HepG2 (cell line): Measurements from ENCODE around the gene GEMIN2. TPM values are rescaled to one million over a fixed set of nuclear protein-coding genes. Genes with fewer than 3 reads are reported as not detected.
A peak's percentile ranks its signal among the peaks of the same experiment; 100 is the strongest.

Experiments used
- CBX1 ChIP-seq: IDR thresholded peaks from one replicate; pipeline ENCODE4 v1.6.1; 2016; ENCODE audit warnings: antibody characterized with exemption, low read depth
- FOXO1 ChIP-seq: sonication (generic); formaldehyde crosslinking; IDR thresholded peaks from 2 replicates; pipeline ENCODE4 v1.4.0; 2020; ENCODE audit warnings: missing genetic modification reagents
- HOXA3 ChIP-seq: sonication (generic); formaldehyde crosslinking; IDR thresholded peaks from 2 replicates; pipeline ENCODE4 v1.5.0; 2020; ENCODE audit warnings: missing genetic modification reagents
- MED8 ChIP-seq: sonication (generic); formaldehyde crosslinking; IDR thresholded peaks from 2 replicates; pipeline ENCODE4 v1.8.1; 2023; ENCODE audit warnings: mild to moderate bottlenecking, missing genetic modification reagents; ENCODE audit not compliant: insufficient replicate concordance
- MEIS1 ChIP-seq: sonication (generic); formaldehyde crosslinking; IDR thresholded peaks from 2 replicates; pipeline ENCODE4 v1.9.0; 2021; ENCODE audit warnings: mild to moderate bottlenecking, missing genetic modification reagents, moderate library complexity, borderline replicate concordance
- NR2F1 ChIP-seq, 2 experiments: fragments of 450-650 bp in 1 of 2; formaldehyde crosslinking in 1 of 2; IDR thresholded peaks; 2 replicates each; pipeline versions ENCODE4 v1.5.0 to v1.6.1; 2016 to 2020; ENCODE audit warnings: mild to moderate bottlenecking in 1 of 2, missing compliant biosample characterization in 1 of 2, missing genetic modification reagents in 1 of 2, moderate library complexity in 1 of 2
- NR3C1 ChIP-seq: sonication (generic); formaldehyde crosslinking; IDR thresholded peaks from 2 replicates; pipeline ENCODE4 v1.4.0; 2020; ENCODE audit warnings: missing genetic modification reagents
- PHF8 ChIP-seq: sonication (generic); formaldehyde crosslinking; IDR thresholded peaks from 2 replicates; pipeline ENCODE4 v1.5.0; 2020; ENCODE audit warnings: missing genetic modification reagents
- SRSF9 ChIP-seq: fragments of 200-400 bp; formaldehyde crosslinking; IDR thresholded peaks from 2 replicates; pipeline ENCODE4 v1.6.1; 2018; ENCODE audit warnings: borderline replicate concordance, mild to moderate bottlenecking, low read depth, low read length; ENCODE audit not compliant: insufficient read depth, poor library complexity, severe bottlenecking
- TEAD2 ChIP-seq: sonication (generic); formaldehyde crosslinking; IDR thresholded peaks from 2 replicates; pipeline ENCODE4 v1.9.0; 2021; ENCODE audit warnings: missing genetic modification reagents
- TRIM24 ChIP-seq: sonication (generic); formaldehyde crosslinking; IDR thresholded peaks from 2 replicates; pipeline ENCODE4 v1.8.0; 2022; ENCODE audit warnings: mild to moderate bottlenecking, missing genetic modification reagents
- ZKSCAN5 ChIP-seq: sonication (generic); formaldehyde crosslinking; IDR thresholded peaks from 2 replicates; pipeline ENCODE4 v1.5.1; 2020; ENCODE audit warnings: mild to moderate bottlenecking, missing genetic modification reagents
- ZNF17 ChIP-seq: sonication (generic); formaldehyde crosslinking; IDR thresholded peaks from 2 replicates; pipeline ENCODE4 v1.5.0; 2020; ENCODE audit warnings: mild to moderate bottlenecking, missing genetic modification reagents
- ZNF451 ChIP-seq: sonication (generic); formaldehyde crosslinking; IDR thresholded peaks from 2 replicates; pipeline ENCODE4 v1.5.0; 2020; ENCODE audit warnings: mild to moderate bottlenecking, missing genetic modification reagents
- ZNF460 ChIP-seq: sonication (generic); formaldehyde crosslinking; IDR thresholded peaks from 2 replicates; pipeline ENCODE4 v1.5.1; 2020; ENCODE audit warnings: missing genetic modification reagents, mild to moderate bottlenecking, borderline replicate concordance
- polyA plus RNA-seq, 8 experiments: library from polyadenylated mRNA; depleted of rRNA in 3 of 8; stranded (reverse) in 7 of 8; unstranded in 1 of 8; fragments of >200 nt; fragmentation: Illumina TruSeq in 4 of 8; extraction: Trizol in 4 of 8; gene quantifications; 2 replicates each; pipeline versions ENCODE4 v1.2.1 to v1.2.3, GENCODE V29; 2011 to 2016; ENCODE audit warnings: low read depth in 4 of 8, missing spikeins in 1 of 8, mixed read lengths in 1 of 8; ENCODE audit not compliant: insufficient read depth in 1 of 8
- total RNA-seq, 5 experiments: library from RNA; depleted of rRNA; stranded (reverse); fragments of >200 nt; fragmentation: Illumina TruSeq; extraction: Trizol; gene quantifications; 2 replicates each; pipeline ENCODE4 v1.2.3, GENCODE V29; 2016; ENCODE audit warnings: low read depth in 1 of 5
- TF ChIP-seq, protein P1 (sequence below): sonication (generic); formaldehyde crosslinking; IDR thresholded peaks from 2 replicates; pipeline ENCODE4 v1.9.0; 2021; ENCODE audit warnings: missing genetic modification reagents, borderline replicate concordance
- TF ChIP-seq, protein P2 (sequence below): sonication (generic); formaldehyde crosslinking; IDR thresholded peaks from 2 replicates; pipeline ENCODE4 v1.4.0; 2020; ENCODE audit warnings: missing genetic modification reagents
- TF ChIP-seq, protein P3 (sequence below): sonication (generic); formaldehyde crosslinking; IDR thresholded peaks from 2 replicates; pipeline ENCODE4 v1.4.0; 2020; ENCODE audit warnings: low read depth, mild to moderate bottlenecking, missing genetic modification reagents
- TF ChIP-seq, protein P4 (sequence below): sonication (generic); formaldehyde crosslinking; IDR thresholded peaks from 2 replicates; pipeline ENCODE4 v1.4.0; 2020; ENCODE audit warnings: mild to moderate bottlenecking, missing genetic modification reagents

Gene GEMIN2
- total and polyA plus RNA-seq, 2 of the 13 experiments (the other 11 are each of a cell fraction or from before 2014, with no cell fraction given), result 54.8 to 110 TPM

DNA sequence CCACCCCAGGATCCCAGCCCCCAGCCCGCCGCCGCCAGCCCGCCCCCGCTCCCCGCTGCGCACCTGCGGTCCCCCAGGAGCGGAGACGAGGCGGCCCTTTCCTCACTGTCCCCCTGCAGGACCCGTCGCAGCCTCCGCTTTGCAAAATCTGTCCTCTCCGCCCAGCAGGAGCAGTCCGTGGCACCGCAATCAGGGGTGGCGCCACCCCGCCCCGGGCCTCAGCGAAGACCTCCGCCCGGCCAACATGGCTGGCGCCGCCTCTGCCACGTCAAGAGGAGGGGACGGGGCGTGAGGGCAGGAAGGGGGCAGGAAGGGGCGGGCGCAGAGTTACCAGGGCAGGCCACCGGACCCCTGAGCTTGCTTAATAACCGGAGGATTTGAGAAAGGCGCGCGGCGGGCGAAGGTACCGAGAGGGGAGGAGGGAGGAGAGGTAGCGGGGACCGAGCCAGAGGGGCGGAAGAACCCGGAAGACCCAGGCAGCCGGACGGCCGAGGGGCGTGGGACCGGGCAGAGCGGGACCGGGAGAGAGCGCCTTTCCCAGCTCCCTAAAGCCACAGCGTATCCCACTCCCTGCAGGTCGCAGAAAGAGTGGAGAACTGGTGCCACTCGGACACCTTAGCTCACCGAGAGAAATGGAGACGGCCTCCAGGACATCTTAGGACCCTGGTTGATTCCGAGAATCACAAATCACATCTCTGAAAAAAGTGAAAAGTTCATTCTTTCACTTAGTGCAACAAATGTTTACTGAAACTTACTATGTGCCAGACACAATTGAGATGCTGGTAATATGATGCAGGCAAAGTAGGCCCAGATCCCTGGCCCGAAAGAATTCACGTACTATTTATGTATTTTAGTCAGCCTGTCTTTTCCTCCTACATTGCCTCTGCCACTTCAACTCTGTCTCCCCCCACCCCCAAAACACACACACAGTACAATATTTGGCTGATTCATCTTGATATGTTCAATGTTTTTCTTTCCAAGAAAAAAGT lies 10.9 kb upstream of the GEMIN2 start, which contains the start of gene SEC23A (continued):
- TF ChIP-seq ZKSCAN5 (CRISPR knock-in tag), result peak; percentile 18; the same call in 1 of the 2 replicates
- TF ChIP-seq, protein P1, sequence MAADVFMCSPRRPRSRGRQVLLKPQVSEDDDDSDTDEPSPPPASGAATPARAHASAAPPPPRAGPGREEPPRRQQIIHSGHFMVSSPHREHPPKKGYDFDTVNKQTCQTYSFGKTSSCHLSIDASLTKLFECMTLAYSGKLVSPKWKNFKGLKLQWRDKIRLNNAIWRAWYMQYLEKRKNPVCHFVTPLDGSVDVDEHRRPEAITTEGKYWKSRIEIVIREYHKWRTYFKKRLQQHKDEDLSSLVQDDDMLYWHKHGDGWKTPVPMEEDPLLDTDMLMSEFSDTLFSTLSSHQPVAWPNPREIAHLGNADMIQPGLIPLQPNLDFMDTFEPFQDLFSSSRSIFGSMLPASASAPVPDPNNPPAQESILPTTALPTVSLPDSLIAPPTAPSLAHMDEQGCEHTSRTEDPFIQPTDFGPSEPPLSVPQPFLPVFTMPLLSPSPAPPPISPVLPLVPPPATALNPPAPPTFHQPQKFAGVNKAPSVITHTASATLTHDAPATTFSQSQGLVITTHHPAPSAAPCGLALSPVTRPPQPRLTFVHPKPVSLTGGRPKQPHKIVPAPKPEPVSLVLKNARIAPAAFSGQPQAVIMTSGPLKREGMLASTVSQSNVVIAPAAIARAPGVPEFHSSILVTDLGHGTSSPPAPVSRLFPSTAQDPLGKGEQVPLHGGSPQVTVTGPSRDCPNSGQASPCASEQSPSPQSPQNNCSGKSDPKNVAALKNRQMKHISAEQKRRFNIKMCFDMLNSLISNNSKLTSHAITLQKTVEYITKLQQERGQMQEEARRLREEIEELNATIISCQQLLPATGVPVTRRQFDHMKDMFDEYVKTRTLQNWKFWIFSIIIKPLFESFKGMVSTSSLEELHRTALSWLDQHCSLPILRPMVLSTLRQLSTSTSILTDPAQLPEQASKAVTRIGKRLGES (CRISPR knock-in tag), result peak; percentile 41
- peak; percentile 99 for TF ChIP-seq MED8 (CRISPR knock-in tag)
- TF ChIP-seq, protein P2, sequence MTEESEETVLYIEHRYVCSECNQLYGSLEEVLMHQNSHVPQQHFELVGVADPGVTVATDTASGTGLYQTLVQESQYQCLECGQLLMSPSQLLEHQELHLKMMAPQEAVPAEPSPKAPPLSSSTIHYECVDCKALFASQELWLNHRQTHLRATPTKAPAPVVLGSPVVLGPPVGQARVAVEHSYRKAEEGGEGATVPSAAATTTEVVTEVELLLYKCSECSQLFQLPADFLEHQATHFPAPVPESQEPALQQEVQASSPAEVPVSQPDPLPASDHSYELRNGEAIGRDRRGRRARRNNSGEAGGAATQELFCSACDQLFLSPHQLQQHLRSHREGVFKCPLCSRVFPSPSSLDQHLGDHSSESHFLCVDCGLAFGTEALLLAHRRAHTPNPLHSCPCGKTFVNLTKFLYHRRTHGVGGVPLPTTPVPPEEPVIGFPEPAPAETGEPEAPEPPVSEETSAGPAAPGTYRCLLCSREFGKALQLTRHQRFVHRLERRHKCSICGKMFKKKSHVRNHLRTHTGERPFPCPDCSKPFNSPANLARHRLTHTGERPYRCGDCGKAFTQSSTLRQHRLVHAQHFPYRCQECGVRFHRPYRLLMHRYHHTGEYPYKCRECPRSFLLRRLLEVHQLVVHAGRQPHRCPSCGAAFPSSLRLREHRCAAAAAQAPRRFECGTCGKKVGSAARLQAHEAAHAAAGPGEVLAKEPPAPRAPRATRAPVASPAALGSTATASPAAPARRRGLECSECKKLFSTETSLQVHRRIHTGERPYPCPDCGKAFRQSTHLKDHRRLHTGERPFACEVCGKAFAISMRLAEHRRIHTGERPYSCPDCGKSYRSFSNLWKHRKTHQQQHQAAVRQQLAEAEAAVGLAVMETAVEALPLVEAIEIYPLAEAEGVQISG, result peak; percentile 97
- 0 out of 2 replicates have a peak, but pooled peaks have one; percentile 64 for TF ChIP-seq NR3C1 (CRISPR knock-in tag)
- TF ChIP-seq ZNF451 (CRISPR knock-in tag), result peak; percentile 98
- no peak for TF ChIP-seq ZNF17 (CRISPR knock-in tag)
- TF ChIP-seq TEAD2 (CRISPR knock-in tag), result peak; percentile 91; the same call in 1 of the 2 replicates
- TF ChIP-seq SRSF9, result no peak
- peak; percentile 70 for TF ChIP-seq TRIM24 (CRISPR knock-in tag)
- TF ChIP-seq, protein P3, sequence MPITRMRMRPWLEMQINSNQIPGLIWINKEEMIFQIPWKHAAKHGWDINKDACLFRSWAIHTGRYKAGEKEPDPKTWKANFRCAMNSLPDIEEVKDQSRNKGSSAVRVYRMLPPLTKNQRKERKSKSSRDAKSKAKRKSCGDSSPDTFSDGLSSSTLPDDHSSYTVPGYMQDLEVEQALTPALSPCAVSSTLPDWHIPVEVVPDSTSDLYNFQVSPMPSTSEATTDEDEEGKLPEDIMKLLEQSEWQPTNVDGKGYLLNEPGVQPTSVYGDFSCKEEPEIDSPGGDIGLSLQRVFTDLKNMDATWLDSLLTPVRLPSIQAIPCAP, result peak; percentile 48
- peak; percentile 89 for TF ChIP-seq FOXO1 (CRISPR knock-in tag)
- peak; percentile 98 for TF ChIP-seq MEIS1 (CRISPR knock-in tag)
- TF ChIP-seq, protein P4, sequence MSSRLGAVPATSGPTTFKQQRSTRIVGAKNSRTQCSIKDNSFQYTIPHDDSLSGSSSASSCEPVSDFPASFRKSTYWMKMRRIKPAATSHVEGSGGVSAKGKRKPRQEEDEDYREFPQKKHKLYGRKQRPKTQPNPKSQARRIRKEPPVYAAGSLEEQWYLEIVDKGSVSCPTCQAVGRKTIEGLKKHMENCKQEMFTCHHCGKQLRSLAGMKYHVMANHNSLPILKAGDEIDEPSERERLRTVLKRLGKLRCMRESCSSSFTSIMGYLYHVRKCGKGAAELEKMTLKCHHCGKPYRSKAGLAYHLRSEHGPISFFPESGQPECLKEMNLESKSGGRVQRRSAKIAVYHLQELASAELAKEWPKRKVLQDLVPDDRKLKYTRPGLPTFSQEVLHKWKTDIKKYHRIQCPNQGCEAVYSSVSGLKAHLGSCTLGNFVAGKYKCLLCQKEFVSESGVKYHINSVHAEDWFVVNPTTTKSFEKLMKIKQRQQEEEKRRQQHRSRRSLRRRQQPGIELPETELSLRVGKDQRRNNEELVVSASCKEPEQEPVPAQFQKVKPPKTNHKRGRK, result peak; percentile 89
- peak; percentile 47 to 74; a peak in 1 of 4 replicates for TF ChIP-seq NR2F1 (CRISPR knock-in tag; IDR thresholded peaks at IDR 0.05)
- peak; percentile 99 for TF ChIP-seq HOXA3 (CRISPR knock-in tag)
- peak; percentile 99 for TF ChIP-seq PHF8 (CRISPR knock-in tag)
- peak; percentile 99 for TF ChIP-seq CBX1
- peak; percentile 74; the same call in 1 of the 2 replicates for TF ChIP-seq ZNF460 (CRISPR knock-in tag)
